GM10248 (cell line): ENCODE results near the gene FXYD6.

ENCODE experiments used
- CTCF ChIA-PET: fragments of 300-600 bp; sonication (Branson Sonifier 250); formaldehyde crosslinking; extraction: SDS; loops from one replicate; lab custom pipeline; 2021; ENCODE audit warnings: antibody characterized with exemption; lab: Yijun Ruan, JAX
- POLR2A ChIA-PET: fragments of 350-650 bp; sonication (Branson Sonifier 250); formaldehyde crosslinking; extraction: SDS; loops from one replicate; lab custom pipeline; 2020; ENCODE audit warnings: antibody characterized with exemption; lab: Yijun Ruan, JAX
- DNase-seq: peaks from one replicate; pipeline ENCODE4 v3.0.0; 2012; ENCODE audit errors: extremely low spot score
- CTCF ChIP-seq: IDR thresholded peaks from 2 replicates; pipeline ENCODE4 v1.5.1; 2012; ENCODE audit warnings: mild to moderate bottlenecking, low read depth; ENCODE audit errors: extremely low read depth, missing control alignments, control extremely low read depth

FXYD6 gene

GRCh38 chr11:117823946-117824420 is 52.5 kb downstream of the FXYD6 start:
- POLR2A ChIA-PET = no interaction called here
- DNase-seq = no peak
- TF ChIP-seq CTCF = no peak
- CTCF ChIA-PET = interaction anchor here (1.1 to 15.1 kb wide), 9 partner anchors 9 to 398 kb away, joined by 3 to 344 read pairs (median 17); partner anchors contain the start of gene DSCAML1

- DNase-seq = peak; percentile 36
- POLR2A ChIA-PET = no interaction called here
- CTCF ChIA-PET = interaction anchor here (1.3 to 15.1 kb wide), 9 partner anchors 8 to 397 kb away, joined by 3 to 344 read pairs (median 17); partner anchors contain the start of gene DSCAML1
Measured at GRCh38 chr11:117823294-117823945, 53.0 kb downstream of the FXYD6 start.

GRCh38 chr11:117822074-117823033 is 54.1 kb downstream of the FXYD6 start:
- DNase-seq = peak; percentile 60
- ChIA-PET POLR2A (no interaction called here), CTCF (interaction anchor here (0.8 to 15.1 kb wide), 14 partner anchors 7 to 396 kb away, joined by 3 to 344 read pairs (median 16); partner anchors contain the start of gene DSCAML1)
- peak; percentile 62 for TF ChIP-seq CTCF

More at GRCh38 chr11:117823294-117823945, 53.0 kb downstream of the FXYD6 start:
- no peak for TF ChIP-seq CTCF

GRCh38 chr11:117821431-117821830 is 55.0 kb downstream of the FXYD6 start:
- ChIA-PET POLR2A (no interaction called here), CTCF (interaction anchor here (0.8 to 15.1 kb wide), 10 partner anchors 8 to 231 kb away, joined by 3 to 344 read pairs (median 4); partner anchors contain the start of gene DSCAML1)
- TF ChIP-seq CTCF = no peak
- no peak for DNase-seq

- TF ChIP-seq CTCF = no peak
- no peak for DNase-seq
- ChIA-PET CTCF (interaction anchor here (1.1 to 15.1 kb wide), 9 partner anchors 11 to 232 kb away, joined by 3 to 344 read pairs (median 7); partner anchors contain the start of gene DSCAML1), POLR2A (no interaction called here)
Measured at GRCh38 chr11:117820516-117820915, 55.9 kb downstream of the FXYD6 start.

- ChIA-PET CTCF (interaction anchor here (1.0 to 15.1 kb wide), 8 partner anchors 11 to 394 kb away, joined by 3 to 344 read pairs (median 74); partner anchors contain the start of gene DSCAML1), POLR2A (no interaction called here)
- no peak for DNase-seq
- no peak for TF ChIP-seq CTCF
Measured at GRCh38 chr11:117820071-117820470, 56.4 kb downstream of the FXYD6 start.
